HS-27A (cell line): Measurements from ENCODE around the gene GPER1.

Experiments
- DNase-seq: peaks from one replicate; pipeline ENCODE4 v3.0.0-alpha.2; 2012; ENCODE audit warnings: low read depth, missing footprints

The GPER1 gene

GRCh38 chr7:1054438-1054837 is 33.5 kb upstream of the GPER1 start:
- DNase-seq = no peak

GRCh38 chr7:1054861-1055450 is 33.0 kb upstream of the GPER1 start:
- no peak for DNase-seq

- no peak for DNase-seq
Measured at GRCh38 chr7:1055491-1055955, 32.4 kb upstream of the GPER1 start.

- no peak for DNase-seq
Measured at GRCh38 chr7:1055956-1056784, 31.7 kb upstream of the GPER1 start.

GRCh38 chr7:1056785-1057410 is 31.0 kb upstream of the GPER1 start:
- DNase-seq = no peak

- no peak for DNase-seq
Measured at GRCh38 chr7:1057416-1058291, 30.3 kb upstream of the GPER1 start.

GRCh38 chr7:1058311-1058710 is 29.6 kb upstream of the GPER1 start:
- DNase-seq = no peak

- DNase-seq = no peak
Measured at GRCh38 chr7:1058821-1059199, 29.1 kb upstream of the GPER1 start.

- DNase-seq = no peak
Measured at GRCh38 chr7:1059200-1060091, 28.5 kb upstream of the GPER1 start.

- DNase-seq = no peak
Measured at GRCh38 chr7:1060315-1061072, 27.4 kb upstream of the GPER1 start.

GRCh38 chr7:1061180-1061579 is 26.7 kb upstream of the GPER1 start:
- DNase-seq = no peak

- no peak for DNase-seq
Measured at GRCh38 chr7:1062296-1063294, 25.3 kb upstream of the GPER1 start.

GRCh38 chr7:1063361-1063760 is 24.6 kb upstream of the GPER1 start:
- DNase-seq = no peak

GRCh38 chr7:1064581-1064980 is 23.3 kb upstream of the GPER1 start:
- DNase-seq = no peak

- DNase-seq = no peak
Measured at GRCh38 chr7:1065263-1065584, 22.7 kb upstream of the GPER1 start.

- DNase-seq = no peak
Measured at GRCh38 chr7:1065585-1066241, 22.2 kb upstream of the GPER1 start.

GRCh38 chr7:1066242-1066588 is 21.7 kb upstream of the GPER1 start:
- no peak for DNase-seq

GRCh38 chr7:1068013-1068412 is 19.9 kb upstream of the GPER1 start:
- DNase-seq = no peak

- no peak for DNase-seq
Measured at GRCh38 chr7:1068619-1069018, 19.3 kb upstream of the GPER1 start.
